ENCODE measurements around the gene MRPS15. TPM values are rescaled to one million over a fixed set of nuclear protein-coding genes. Genes with fewer than 3 reads are reported as not detected.

Gene MRPS15
- total and polyA plus RNA-seq, 2 of the 13 experiments (the other 11 are each of a cell fraction or from before 2014, with no cell fraction given): 59.0 to 113 TPM

- CTCF ChIA-PET (ENCODE audit: low intra/inter-chr PET ratio, low total read pairs): no interaction called here
- POLR2A ChIA-PET: no interaction called here
These were observed 48.4 kb downstream of the MRPS15 start for GRCh38 chr1:36415661-36416326.

More at GRCh38 chr1:36415661-36416326, 48.4 kb downstream of the MRPS15 start:
- BruUV-seq (replicated peaks): no TSS peak
- ATAC-seq (no peak), FAIRE-seq (no peak), DNase-seq (ENCODE audit: low spot score) (no peak)
- Histone ChIP-seq H3K27me3 (ENCODE audit: control insufficient read depth in 1 of 2, insufficient read depth in 2 of 2, low read length in 2 of 2) (no peaks in the 10 kb centered on the region), H2AFZ (ENCODE audit: low read length) (no peak overlapping the region), H3K9me3 (ENCODE audit: low read length) (no peaks in the 10 kb centered on the region), H3K27ac (ENCODE audit: extremely low read length, insufficient read depth, low read length) (no peak overlapping the region), H4K20me1 (ENCODE audit: insufficient read depth, low read length) (no peaks in the 10 kb centered on the region), H3K79me2 (ENCODE audit: insufficient read depth, low read length) (no peaks in the 10 kb centered on the region), H3K4me3 (replicated peaks in 1 of 3; ENCODE audit: insufficient read depth in 1 of 3, low read depth in 2 of 3, low read length in 3 of 3) (no peak overlapping the region), H3K36me3 (replicated peaks in 1 of 2; ENCODE audit: control insufficient read depth in 1 of 2, insufficient read depth in 2 of 2, low read length in 2 of 2) (no peaks in the 10 kb centered on the region; a peak in 1 of 5 replicates), H3K4me2 (ENCODE audit: low read depth, low read length) (no peak overlapping the region), H3K9ac (ENCODE audit: insufficient read depth, low read depth, low read length) (no peak overlapping the region), H3K4me1 (ENCODE audit: insufficient read depth, low read length) (peaks cover 6% of the 10 kb centered on the region; the same call in 1 of the 2 replicates)
- intact Hi-C loops (cut with micrococcal nuclease; ENCODE audit: unreplicated experiment) (no loop called here), in situ Hi-C loops (cut with HindIII; ENCODE audit: extremely low pct_ligation_motif_present, low pct_unique_long_range_greater_than_20kb) (no loop called here)
- WGBS (ENCODE audit: low lambda C conversion rate): 93% methylated on average over 15 of the region's 15 CpGs
- TF ChIP-seq ZFP37 (CRISPR knock-in tag; IDR thresholded peaks at IDR 0.05; ENCODE audit: borderline replicate concordance): no peak
- TF ChIP-seq, protein P1, sequence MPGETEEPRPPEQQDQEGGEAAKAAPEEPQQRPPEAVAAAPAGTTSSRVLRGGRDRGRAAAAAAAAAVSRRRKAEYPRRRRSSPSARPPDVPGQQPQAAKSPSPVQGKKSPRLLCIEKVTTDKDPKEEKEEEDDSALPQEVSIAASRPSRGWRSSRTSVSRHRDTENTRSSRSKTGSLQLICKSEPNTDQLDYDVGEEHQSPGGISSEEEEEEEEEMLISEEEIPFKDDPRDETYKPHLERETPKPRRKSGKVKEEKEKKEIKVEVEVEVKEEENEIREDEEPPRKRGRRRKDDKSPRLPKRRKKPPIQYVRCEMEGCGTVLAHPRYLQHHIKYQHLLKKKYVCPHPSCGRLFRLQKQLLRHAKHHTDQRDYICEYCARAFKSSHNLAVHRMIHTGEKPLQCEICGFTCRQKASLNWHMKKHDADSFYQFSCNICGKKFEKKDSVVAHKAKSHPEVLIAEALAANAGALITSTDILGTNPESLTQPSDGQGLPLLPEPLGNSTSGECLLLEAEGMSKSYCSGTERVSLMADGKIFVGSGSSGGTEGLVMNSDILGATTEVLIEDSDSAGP (CRISPR knock-in tag; IDR thresholded peaks at IDR 0.05; ENCODE audit: borderline replicate concordance): no peak
- no peak for TF ChIP-seq STAG1 (CRISPR knock-in tag; IDR thresholded peaks at IDR 0.05)
- no peak for TF ChIP-seq ZNF776 (CRISPR knock-in tag; IDR thresholded peaks at IDR 0.05)
- no peak for TF ChIP-seq ARNT (IDR thresholded peaks at IDR 0.05)
- TF ChIP-seq AGO1 (IDR thresholded peaks at IDR 0.05; ENCODE audit: low read depth, low read length, poor library complexity, severe bottlenecking): no peak
- TF ChIP-seq ZMYM2 (CRISPR knock-in tag; IDR thresholded peaks at IDR 0.05): no peak
- no peak for TF ChIP-seq ZNF44 (CRISPR knock-in tag; IDR thresholded peaks at IDR 0.05)
- TF ChIP-seq ZNF530 (CRISPR knock-in tag; IDR thresholded peaks at IDR 0.05; ENCODE audit: low read depth): no peak
- TF ChIP-seq ZNF101 (CRISPR knock-in tag; IDR thresholded peaks at IDR 0.05; ENCODE audit: borderline replicate concordance, low read depth): no peak
- TF ChIP-seq, protein P2, sequence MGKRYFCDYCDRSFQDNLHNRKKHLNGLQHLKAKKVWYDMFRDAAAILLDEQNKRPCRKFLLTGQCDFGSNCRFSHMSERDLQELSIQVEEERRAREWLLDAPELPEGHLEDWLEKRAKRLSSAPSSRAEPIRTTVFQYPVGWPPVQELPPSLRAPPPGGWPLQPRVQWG (CRISPR knock-in tag; IDR thresholded peaks at IDR 0.05; ENCODE audit: borderline replicate concordance, low read depth): no peak
- no peak for TF ChIP-seq IKZF4 (CRISPR knock-in tag; IDR thresholded peaks at IDR 0.05; ENCODE audit: borderline replicate concordance, low read depth, not compliant biosample characterization)
- no peak for TF ChIP-seq MED8 (CRISPR knock-in tag; IDR thresholded peaks at IDR 0.05; ENCODE audit: insufficient replicate concordance)
- no peak for TF ChIP-seq NFE2L2 (IDR thresholded peaks at IDR 0.05; ENCODE audit: low read length)
- TF ChIP-seq, protein P3, sequence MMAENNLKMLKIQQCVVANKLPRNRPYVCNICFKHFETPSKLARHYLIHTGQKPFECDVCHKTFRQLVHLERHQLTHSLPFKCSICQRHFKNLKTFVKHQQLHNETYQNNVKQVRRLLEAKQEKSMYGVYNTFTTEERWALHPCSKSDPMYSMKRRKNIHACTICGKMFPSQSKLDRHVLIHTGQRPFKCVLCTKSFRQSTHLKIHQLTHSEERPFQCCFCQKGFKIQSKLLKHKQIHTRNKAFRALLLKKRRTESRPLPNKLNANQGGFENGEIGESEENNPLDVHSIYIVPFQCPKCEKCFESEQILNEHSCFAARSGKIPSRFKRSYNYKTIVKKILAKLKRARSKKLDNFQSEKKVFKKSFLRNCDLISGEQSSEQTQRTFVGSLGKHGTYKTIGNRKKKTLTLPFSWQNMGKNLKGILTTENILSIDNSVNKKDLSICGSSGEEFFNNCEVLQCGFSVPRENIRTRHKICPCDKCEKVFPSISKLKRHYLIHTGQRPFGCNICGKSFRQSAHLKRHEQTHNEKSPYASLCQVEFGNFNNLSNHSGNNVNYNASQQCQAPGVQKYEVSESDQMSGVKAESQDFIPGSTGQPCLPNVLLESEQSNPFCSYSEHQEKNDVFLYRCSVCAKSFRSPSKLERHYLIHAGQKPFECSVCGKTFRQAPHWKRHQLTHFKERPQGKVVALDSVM (CRISPR knock-in tag; IDR thresholded peaks at IDR 0.05): no peak
- no peak for TF ChIP-seq ZNF749 (CRISPR knock-in tag; IDR thresholded peaks at IDR 0.05; ENCODE audit: borderline replicate concordance)

All from HepG2 (cell line).